Mammary epithelial cell (primary cell): Measurements from ENCODE around the gene DRD2.

Experiments used
- CTCF ChIP-seq, 2 donors: IDR thresholded peaks in 1 of 2; conservative IDR thresholded peaks in 1 of 2; 2 replicates each; pipeline ENCODE4 v1.5.1; 2011 to 2012; ENCODE audit warnings: inconsistent platforms in 2 of 2, low read length in 2 of 2, mild to moderate bottlenecking in 2 of 2, control low read depth in 1 of 2, low read depth in 1 of 2; ENCODE audit not compliant: insufficient read depth in 1 of 2; ENCODE audit errors: extremely low read depth in 1 of 2
- EZH2 ChIP-seq: IDR thresholded peaks from 2 replicates; pipeline ENCODE4 v1.6.1; 2012; ENCODE audit warnings: low read length, inconsistent platforms, borderline replicate concordance

- TF ChIP-seq CTCF (conservative IDR thresholded peaks at IDR 0.05 in 1 of 2, IDR thresholded peaks at IDR 0.05 in 1 of 2; ENCODE audit: extremely low read depth in 1 of 2, insufficient read depth in 1 of 2, low read depth in 1 of 2, low read length in 2 of 2): no peak
- TF ChIP-seq EZH2: no peak
Measured at GRCh38 chr11:113518716-113519495, 43.7 kb upstream of the DRD2 start.
